NCI-H2196 treated with DMSO at 0.1 percent for 48 hours (cell line): ENCODE measurements around the gene CLEC5A.
A peak's percentile ranks its signal among the peaks of the same experiment; 100 is the strongest.
"Not testable (repeated sequence)": the region's sequence is repeated elsewhere in the genome, so short reads cannot be mapped to it uniquely, and the experiment has no call there.

Experiments
- DNase-seq: peaks from one replicate; lab custom pipeline; 2025; ENCODE audit not compliant: unreplicated experiment; lab: John Stamatoyannopoulos, UW

CLEC5A gene

GRCh38 chr7:141946796-141947195, at the start of gene CLEC5A:
Gene CLEC5A (minus strand): TSS chr7:141946974. CDS start chr7:141946292, 682 bp downstream.
- no peak for DNase-seq

GRCh38 chr7:141993354-141993753, 46.6 kb upstream of the CLEC5A start:
- DNase-seq = no peak

DNA sequence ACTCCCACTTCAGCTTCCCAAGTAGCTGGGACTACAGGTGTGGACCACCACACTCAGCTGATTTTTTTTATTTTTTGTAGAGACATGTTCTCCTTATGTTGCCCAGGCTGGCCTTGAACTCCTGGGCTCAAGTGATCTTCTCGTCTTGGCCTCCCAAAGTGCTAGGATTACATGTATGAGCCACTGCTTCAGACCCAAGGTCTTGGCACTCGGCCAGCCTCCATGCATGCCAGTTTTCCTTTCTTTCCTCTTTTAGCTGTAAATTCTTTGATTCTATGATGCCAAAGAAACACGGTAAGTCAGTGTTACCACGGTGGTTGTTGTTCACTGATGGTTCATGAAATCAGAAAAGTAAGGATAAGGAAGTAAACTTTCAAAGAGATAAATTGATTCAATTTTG, 45.9 kb upstream of the CLEC5A start:
- DNase-seq = no peak

DNA sequence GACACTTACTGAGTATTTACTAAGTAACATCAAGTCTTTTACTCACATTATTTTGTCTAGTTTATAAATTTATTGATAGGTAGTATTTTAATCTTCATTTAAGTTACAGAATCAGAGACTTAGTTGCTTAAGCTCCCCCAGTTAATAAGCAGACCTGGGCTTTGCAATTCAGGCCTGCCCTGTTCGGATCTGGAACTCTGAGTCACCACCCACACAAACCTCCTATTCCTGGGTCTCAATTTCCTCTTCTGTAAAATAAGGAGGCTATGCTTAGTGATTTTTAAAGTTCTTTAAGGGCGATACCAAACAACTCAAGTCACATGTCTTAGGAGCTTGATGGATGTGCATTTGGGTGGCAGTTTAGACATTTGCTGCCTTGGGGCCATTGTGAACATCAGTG, 45.4 kb upstream of the CLEC5A start:
- DNase-seq = no peak

DNA sequence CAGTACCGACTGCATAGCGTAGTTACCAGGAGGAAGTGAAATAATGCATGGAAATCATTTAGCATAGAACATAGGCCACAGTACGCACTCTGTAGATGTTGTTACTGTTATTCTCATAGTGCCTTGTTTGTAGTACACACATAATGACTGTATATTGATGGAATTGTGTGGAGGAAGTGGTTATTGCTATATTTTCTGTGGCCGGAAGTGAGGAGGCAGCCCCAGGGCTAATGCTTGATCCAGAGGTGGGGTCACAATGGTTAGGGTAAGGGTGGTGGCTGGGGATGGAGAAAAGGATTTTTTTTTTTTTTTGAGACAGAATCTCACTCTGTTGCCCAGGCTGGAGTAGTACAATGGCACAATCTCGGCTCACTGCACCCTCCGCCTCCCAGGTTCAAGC, 44.4 kb upstream of the CLEC5A start:
- no peak for DNase-seq

- no peak for DNase-seq
Observed at GRCh38 chr7:141990011-141990725, 43.4 kb upstream of the CLEC5A start.

GRCh38 chr7:141987803-141988202, 41.0 kb upstream of the CLEC5A start:
- DNase-seq = not testable (repeated sequence)

DNA sequence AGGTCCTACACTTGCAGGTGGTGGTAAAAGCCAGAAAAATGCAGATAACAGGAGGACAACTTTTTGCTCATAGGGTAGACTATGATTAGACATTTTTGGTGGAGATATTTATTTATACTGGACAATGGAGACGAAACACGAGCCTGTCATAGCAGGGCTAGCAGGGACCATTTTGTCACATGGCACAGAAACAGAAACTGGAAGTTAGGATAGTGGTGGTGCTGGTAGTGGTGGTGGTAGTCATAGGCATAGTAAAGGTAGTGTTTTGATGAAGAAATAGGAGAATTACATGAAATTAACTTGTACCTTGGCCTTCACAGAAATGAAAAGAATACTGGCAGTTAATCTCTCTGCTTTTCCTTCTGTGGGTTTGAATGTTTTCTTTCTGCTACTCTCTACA, 40.1 kb upstream of the CLEC5A start:
- no peak for DNase-seq

DNA sequence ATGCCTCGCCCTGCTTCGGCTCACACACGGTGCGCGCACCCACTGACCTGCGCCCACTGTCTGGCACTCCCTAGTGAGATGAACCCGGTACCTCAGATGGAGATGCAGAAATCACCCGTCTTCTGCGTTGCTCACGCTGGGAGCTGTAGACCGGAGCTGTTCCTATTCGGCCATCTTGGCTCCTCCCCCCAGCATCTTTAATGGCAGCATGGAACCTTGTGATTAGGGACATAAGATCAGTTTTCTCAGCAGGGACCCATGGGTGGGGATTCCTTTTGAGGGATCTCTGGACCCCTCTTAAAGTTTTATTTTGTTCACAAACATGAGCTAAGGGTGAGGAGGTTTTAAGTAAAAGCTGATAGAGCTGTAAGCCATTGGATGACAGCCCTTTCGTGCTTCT, 39.2 kb upstream of the CLEC5A start:
- DNase-seq = not testable (repeated sequence)

GRCh38 chr7:141979568-141979967, 32.8 kb upstream of the CLEC5A start:
- no peak for DNase-seq

GRCh38 chr7:141978351-141978750, 31.6 kb upstream of the CLEC5A start:
- no peak for DNase-seq

DNA sequence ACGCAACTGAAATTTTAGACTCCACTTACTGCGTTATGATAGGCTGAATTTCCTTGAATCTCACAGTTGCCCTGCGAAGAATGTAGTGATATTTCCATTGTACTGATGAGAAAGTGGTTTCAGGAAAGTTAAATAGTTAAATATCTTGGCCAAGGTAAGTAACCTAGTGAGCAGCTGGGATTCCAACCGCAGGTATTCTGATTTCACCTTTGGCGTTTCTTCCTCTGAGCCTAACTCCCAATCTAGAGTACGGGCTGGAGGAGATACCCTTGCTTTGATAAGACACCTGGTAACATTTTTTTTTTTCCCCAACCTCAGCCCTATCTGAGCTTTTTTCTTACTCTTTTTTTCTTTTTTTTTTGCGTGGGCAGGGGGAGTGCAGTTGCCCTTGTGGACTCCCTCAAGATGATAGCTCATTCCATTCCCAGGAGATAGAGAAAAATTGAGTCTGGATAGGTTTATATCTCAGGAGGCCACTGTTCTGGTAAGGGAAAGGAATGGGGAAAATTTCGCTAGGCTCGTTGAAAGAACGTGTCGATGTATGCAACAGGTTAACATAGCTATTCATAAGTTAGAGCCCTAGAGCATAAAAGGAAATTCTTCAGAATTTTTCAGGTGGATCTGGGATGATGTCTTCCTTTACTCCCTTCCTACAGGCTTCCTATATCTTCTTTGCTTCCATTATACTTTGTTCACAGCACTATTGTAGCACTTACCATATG, 29.9 kb upstream of the CLEC5A start:
- no peak for DNase-seq

DNA sequence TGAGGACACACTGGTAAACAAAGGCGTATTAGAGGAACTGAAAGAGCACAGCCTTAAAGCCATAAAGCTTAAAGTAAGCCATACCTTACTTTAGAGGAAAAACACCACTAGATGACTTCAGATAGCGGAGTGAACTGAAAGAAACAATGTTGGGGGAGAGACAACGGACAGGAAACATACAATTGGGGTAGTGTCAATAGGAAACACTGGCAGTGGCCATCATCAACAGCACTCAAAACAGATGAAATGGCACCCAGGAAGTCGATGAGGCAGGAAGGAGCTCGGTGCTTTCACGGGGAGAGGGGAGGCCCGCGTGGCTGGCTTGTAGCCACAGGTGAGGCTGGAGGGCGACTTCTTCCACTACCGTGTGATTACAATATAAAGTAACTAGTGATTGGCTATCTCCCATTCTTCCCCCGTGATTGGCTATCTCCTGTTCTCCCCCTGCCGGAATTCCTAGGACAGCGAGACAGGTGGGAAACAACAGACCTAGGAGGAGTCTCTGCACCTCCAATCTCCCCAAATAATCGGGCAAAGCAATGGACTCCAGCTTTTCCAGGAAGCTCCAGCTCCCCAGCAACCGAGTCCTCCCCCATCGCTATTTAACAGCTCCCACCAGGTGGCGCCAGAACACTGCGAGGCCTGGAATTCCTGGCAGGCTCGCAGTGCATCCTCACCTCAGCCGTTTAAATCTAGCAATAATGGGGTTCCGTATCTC, 29.2 kb upstream of the CLEC5A start:
- peak; percentile 44 for DNase-seq

GRCh38 chr7:141974831-141975230, 28.1 kb upstream of the CLEC5A start:
- DNase-seq = no peak

GRCh38 chr7:141973673-141974072, 26.9 kb upstream of the CLEC5A start, which contains the start of gene TAS2R38:
Gene TAS2R38 (minus strand): TSS chr7:141973773. CDS start chr7:141973689, 84 bp downstream.
- DNase-seq = no peak

- no peak for DNase-seq
Observed at GRCh38 chr7:141960687-141961422, 14.1 kb upstream of the CLEC5A start.

- DNase-seq = no peak
Observed at GRCh38 chr7:141956084-141956483, 9.3 kb upstream of the CLEC5A start.

DNA sequence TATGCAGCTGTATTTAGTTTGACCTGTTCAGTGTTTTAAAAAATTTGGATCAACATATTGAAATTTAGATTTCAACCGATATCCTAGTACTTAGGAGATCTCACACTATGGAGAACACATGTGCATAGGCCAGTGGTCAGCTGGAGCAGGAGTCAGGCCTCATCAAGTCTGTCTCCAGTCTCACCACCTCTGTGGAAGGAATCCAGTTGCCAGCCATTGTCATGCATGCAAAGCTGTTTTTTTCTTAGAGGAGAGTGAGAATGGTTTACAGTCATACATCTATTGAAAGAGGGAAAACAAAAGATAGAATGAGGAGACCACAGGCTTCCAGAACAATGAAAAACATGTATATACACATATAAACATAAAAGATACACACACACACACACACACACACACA, 7.6 kb upstream of the CLEC5A start:
- DNase-seq = no peak

GRCh38 chr7:141952461-141952860, 5.7 kb upstream of the CLEC5A start:
- no peak for DNase-seq

- DNase-seq = no peak
Observed at GRCh38 chr7:141950806-141951205, 4.0 kb upstream of the CLEC5A start.

DNA sequence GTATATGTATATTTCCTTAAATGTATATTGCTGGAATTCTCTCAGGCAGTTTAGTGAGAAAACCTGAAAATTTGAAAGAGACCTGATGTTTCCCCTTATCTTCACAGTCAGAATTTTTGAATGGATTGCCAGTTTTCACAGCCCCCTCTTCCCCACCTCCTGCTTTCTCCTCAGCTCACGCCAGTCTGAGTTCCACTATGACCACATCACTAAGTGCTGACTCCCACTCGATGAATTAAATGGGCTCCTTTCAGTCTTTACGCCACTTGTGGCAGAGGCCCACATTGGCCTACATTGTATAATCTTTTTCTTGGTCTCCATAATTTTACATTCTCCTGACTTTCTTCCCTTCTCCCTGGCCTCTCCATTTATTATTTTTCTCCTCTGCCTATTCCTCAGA, 3.1 kb upstream of the CLEC5A start:
- DNase-seq = no peak
